NCI-H187 treated with DMSO at 0.1 percent for 48 hours (cell line): ENCODE results near the gene SEPHS1.

ENCODE experiments used
- DNase-seq: peaks from one replicate; lab custom pipeline; 2025; lab: John Stamatoyannopoulos, UW

Gene SEPHS1

DNA sequence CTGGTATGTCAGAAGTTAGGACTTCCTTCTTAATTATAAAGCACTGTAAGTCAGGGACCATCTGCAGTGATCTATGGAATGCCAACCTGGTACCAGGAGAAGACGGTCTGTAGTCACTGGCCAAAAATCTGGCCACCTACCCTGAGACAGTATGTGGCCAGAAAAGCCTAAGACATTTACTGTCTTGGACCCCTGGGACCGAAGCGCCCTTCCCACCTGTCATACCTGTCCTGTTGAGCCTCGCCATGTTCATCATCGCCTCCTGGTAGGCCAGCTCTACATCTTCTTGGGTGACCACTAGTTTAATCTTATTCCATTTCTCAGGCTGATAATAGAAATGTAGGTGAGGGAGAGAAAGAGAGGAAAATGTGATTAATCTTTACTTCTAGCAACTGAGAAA lies 20.0 kb downstream of the SEPHS1 start:
- DNase-seq: no peak

DNA sequence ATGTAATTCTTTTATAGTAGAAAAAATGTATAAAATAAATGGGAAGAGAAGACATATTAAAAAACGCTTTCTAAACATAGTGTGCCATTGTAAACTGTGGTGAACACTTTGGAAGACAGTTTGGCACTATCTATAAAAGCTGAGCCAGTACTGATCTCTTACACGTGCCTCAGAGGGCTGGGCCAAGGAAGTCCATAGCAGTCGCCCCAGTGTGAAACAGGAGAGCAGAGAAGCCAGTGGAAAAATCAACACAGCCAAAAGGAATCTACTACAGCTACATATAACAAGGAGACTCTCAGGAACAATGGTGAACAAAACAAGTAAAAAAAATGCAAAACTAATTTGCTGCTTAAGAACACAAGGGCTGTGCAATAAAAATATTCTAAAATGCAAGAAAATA lies 20.6 kb downstream of the SEPHS1 start:
- DNase-seq: no peak

DNA sequence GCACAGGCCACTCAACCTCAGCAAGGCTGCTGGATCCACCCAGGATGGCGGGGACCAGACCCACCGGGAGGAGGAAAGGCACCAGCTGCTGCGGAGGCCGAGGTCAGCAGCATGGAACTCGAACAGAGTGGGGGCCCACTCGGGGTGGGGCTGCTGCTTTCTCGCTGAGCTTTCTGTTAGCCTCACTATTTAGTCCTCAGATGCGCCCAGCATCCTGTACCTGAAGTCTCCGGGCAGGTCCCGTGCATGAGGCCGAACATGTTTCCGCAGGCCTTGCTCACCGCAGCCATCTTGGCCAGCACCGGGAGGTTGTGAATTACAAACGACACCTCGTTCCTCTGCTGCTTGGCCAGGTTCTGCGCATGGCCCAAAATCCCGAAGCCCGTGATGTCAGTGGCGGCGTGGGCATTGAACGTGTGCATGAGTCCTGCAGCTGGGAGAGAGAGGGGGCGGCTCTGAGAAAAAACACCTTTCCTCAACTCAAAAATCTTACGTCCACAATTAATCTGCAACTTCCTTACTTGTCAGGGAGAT lies 25.4 kb downstream of the SEPHS1 start:
- DNase-seq: no peak

- DNase-seq: no peak
These were observed 26.5 kb downstream of the SEPHS1 start for GRCh38 chr10:13321576-13321975.

DNA sequence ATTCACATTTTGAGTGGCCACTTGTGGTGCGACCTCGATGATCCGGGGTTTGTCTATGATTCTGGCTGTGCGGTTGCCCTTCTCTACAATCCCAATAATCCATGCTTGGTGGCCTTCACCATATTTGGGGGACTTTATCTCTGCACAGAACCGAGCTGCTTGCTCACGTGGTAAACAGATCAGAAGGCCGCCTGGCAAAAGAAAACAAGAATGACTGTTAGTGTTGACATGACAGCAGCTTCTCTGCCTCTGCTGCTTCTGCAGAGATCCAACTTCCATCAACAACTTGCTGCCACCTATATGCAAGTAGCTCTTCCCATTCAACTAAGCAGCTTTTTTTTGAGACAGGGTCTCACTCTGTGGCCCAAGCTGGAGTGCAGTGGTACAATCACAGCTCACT lies 28.9 kb downstream of the SEPHS1 start:
- DNase-seq: no peak

- DNase-seq: no peak
These were observed 30.6 kb downstream of the SEPHS1 start for GRCh38 chr10:13317474-13317873.

DNA sequence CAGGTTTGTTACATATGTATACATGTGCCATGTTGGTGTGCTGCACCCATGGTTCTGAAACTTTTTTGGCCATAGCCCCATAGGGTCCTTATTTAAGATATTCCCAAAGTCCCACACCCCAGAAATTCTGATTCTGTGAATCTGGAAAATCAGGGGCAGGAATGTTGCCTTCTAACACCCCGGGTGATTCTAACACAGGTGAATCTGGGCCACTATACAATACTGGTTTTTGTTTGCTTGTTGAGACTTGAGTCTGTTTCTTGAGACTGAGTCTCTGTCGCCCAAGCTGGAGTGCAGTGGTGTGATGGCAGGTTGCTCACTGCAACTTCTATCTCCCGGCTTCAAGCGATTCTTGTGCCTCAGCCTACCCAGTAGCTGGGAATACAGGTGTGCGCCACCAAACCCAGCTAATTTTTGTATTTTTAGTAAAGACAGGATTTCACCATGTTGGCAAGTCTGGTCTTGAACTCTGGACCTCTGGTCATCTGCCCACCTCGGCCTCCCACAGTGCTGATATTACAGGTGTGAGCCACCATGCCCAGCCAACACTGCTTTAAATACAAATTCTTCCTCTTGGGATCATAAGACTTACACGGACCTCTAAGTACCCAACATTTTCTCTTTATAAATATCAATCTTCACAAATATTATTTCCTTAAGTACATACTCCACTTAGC lies 31.3 kb downstream of the SEPHS1 start:
- no peak for DNase-seq

- DNase-seq: no peak
These were observed 32.7 kb downstream of the SEPHS1 start for GRCh38 chr10:13315361-13315760.

DNA sequence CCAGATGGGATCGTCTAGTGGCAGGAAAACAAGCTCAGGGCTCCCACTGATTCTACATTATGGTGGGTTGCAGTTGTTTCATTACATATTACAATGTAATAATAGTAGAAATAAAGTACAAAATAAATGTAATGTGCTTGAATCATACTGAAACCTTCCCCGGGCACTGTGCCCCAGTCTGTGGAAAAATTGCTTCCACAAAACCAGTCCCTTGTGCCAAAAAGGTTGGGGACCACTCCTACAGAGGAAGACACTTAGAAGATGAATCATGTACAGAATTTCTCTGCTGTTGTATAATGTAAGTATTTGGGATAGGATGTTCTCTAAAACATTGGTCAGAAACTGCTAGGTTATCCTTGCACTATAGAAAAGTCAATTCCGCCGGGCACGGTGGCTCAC lies 36.9 kb downstream of the SEPHS1 start:
- DNase-seq: no peak

GRCh38 chr10:13310518-13311176 lies 37.4 kb downstream of the SEPHS1 start:
- no peak for DNase-seq

- no peak for DNase-seq
These were observed 38.3 kb downstream of the SEPHS1 start for GRCh38 chr10:13309792-13310191.

GRCh38 chr10:13308096-13308495 lies 40.0 kb downstream of the SEPHS1 start:
- no peak for DNase-seq

GRCh38 chr10:13306103-13306502 lies 42.0 kb downstream of the SEPHS1 start:
- no peak for DNase-seq

GRCh38 chr10:13302821-13303555 lies 45.1 kb downstream of the SEPHS1 start:
- DNase-seq: no peak

- no peak for DNase-seq
These were observed 48.4 kb downstream of the SEPHS1 start, which contains the start of gene PHYH for GRCh38 chr10:13299437-13300287. TSS of gene PHYH (minus strand) at chr10:13300064. CDS start at chr10:13300042, 22 bp downstream.

DNA sequence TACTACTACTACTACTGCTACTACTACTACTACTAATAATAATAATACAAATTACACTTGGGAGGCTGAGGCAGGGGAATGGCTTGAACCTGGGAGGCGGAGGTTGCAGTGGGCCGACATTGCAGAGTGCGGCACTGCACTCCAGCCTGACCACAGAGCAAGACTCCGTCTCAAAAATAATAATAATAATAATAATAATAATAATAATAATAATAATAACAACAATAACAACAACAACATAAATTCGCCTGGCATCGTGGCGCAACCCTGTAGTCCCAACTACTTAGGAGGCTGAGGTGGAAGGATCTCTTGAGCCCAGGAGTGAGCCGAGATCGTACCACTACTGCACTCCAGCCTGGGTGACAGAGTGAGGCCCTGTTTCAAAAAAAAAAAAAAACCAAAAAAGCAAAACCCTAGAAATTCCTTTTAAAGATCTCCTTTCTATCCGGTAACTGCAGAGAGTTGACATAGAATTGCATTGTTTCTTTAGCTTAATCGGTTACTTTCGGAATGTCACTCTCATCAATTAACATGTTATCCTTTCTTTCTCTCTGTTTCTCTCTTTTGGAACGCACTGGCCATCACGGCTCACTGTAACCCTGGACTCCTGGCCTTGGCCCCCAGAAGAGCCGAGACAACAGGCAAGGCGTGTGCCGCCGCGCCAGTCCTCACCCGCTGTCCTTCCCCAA lies 49.2 kb downstream of the SEPHS1 start:
- no peak for DNase-seq

DNA sequence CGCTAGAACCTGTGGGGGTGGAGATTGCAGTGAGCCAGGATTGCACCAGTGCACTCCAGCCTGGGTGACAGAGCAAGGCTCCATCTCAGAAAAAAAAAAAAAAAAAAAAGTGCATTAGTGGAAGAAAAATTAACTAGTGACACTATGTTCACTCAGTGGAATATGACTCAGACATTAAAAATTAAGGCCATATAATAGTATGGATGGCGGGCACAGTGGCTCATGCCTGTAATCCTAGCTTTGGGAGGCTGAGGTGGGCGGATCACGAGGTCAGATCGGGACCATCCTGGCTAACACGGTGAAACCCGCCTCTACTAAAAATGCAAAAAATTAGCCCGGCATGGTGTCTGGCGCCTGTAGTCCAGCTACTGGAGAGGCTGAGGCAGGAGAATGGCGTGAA lies 51.6 kb downstream of the SEPHS1 start:
- DNase-seq: no peak

GRCh38 chr10:13294784-13295183 lies 53.3 kb downstream of the SEPHS1 start:
- no peak for DNase-seq

DNA sequence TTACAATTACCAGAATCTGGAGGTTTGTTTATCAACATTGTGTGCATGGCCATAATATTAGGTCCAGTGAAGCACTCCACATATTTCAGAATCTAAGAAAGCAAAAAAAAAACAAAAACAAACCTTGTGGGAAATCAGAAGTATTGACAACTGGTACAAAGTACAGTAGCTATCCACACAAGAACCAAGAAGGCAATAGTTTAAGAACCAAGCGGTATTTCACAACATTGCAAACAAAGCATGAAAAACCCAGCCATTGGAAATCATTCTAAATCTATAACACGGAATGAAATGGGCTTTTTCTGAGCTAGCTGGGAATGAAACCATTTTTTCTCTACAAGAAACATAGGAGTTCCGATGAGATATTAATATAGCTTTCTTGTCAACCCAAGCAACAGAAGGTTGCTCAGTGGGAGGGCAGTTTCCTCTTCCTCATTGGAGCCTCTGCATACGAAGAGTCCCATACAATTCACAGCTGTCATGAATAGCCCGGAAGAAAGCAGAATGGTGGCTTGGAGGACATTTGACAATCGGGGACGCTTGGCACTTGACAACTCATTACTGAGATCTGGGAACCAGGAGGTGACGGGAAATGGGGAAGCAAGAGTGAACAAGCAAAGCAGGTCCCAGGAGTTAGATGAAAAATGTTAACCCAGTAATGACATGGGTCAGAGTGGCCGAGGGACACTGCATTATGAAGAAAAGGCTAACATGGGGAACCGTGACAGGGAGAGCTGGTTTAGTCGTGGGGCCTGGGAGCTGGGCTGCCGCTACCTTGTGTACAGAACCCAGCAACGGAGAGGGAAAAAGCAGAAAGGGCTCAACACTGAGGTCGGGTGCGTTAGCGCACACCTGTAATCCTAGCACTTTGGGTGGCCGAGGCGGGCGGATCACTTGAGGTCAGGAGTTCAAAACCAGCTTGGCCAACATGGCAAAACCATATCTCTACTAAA lies 56.0 kb downstream of the SEPHS1 start:
- no peak for DNase-seq

DNA sequence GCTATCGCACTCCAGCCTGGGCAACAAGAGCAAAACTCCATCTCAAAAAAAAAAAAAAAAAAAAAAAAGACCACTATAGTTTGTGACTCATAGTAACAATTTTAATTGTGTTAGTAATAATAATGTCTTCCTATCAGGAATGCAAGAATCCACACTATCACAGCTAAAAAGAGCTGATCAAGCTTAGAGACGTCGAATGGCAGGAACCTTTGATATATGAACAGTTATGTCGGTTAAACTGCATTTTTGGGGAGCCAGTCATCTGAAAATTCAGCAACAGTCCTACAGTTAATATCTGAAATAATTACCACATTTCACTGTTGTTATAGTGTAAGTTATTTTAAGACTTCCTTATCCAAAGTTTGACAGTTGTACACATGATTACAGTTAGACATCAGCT lies 57.0 kb downstream of the SEPHS1 start:
- no peak for DNase-seq
